ENCODE measurements around the gene CPB1. TPM values are rescaled to one million over a fixed set of nuclear protein-coding genes. Genes with fewer than 3 reads are reported as not detected.

CPB1 gene
- total RNA-seq, 4 donors from 2014 or later: 0.66 TPM; not detected in 3

- no peak overlapping the region for H3K27ac ChIP-seq
- H3K4me3 ChIP-seq: no peak overlapping the region
- H3K36me3 ChIP-seq: no peaks in the 10 kb centered on the region
- H3K4me1 ChIP-seq: no peaks in the 10 kb centered on the region
- no peak for TF ChIP-seq POLR2A (IDR thresholded peaks at IDR 0.05)
- TF ChIP-seq CTCF (IDR thresholded peaks at IDR 0.05): no peak
- no peak for DNase-seq
- H3K9me3 ChIP-seq: no peaks in the 10 kb centered on the region
- no peaks in the 10 kb centered on the region for H3K27me3 ChIP-seq
Measured at GRCh38 chr3:148840451-148840850, 12.8 kb downstream of the CPB1 start.

- H3K27ac ChIP-seq: no peak overlapping the region
- no peaks in the 10 kb centered on the region for H3K36me3 ChIP-seq
- DNase-seq: no peak
- no peaks in the 10 kb centered on the region for H3K9me3 ChIP-seq
- no peaks in the 10 kb centered on the region for H3K27me3 ChIP-seq
- TF ChIP-seq POLR2A (IDR thresholded peaks at IDR 0.05): no peak
- TF ChIP-seq CTCF (IDR thresholded peaks at IDR 0.05): no peak
- H3K4me3 ChIP-seq: no peak overlapping the region
- no peaks in the 10 kb centered on the region for H3K4me1 ChIP-seq
Measured at GRCh38 chr3:148845756-148846395, 18.3 kb downstream of the CPB1 start.

- Histone ChIP-seq H3K4me3 (no peak overlapping the region), H3K36me3 (no peaks in the 10 kb centered on the region), H3K27ac (no peak overlapping the region), H3K27me3 (no peaks in the 10 kb centered on the region), H3K4me1 (no peaks in the 10 kb centered on the region), H3K9me3 (no peaks in the 10 kb centered on the region)
- TF ChIP-seq CTCF (IDR thresholded peaks at IDR 0.05) (no peak), POLR2A (IDR thresholded peaks at IDR 0.05) (no peak)
- no peak for DNase-seq
Measured at GRCh38 chr3:148847351-148847750, 19.7 kb downstream of the CPB1 start.

DNA sequence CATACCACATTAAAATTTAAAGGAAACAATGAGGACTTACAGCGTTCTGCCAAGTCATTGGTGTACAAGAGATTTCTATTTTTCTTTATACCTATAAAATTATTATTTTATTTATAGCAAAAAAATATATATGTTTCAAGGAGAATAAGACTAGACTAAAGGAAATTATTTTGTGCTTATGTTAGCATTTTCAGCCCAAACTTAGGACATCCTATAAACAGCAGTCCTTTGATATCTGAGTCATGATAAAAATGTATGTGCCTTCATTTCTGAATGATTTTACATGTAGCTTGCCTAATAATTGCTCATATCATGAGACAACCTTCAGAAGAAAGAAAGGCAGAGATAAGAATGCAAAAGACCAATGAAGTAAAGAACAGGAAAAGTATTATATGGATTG, 20.8 kb downstream of the CPB1 start:
- Histone ChIP-seq H3K4me1 (no peaks in the 10 kb centered on the region), H3K4me3 (no peak overlapping the region), H3K27ac (no peak overlapping the region), H3K36me3 (no peaks in the 10 kb centered on the region), H3K9me3 (no peaks in the 10 kb centered on the region), H3K27me3 (no peaks in the 10 kb centered on the region)
- TF ChIP-seq POLR2A (IDR thresholded peaks at IDR 0.05) (no peak), CTCF (IDR thresholded peaks at IDR 0.05) (no peak)
- no peak for DNase-seq

DNA sequence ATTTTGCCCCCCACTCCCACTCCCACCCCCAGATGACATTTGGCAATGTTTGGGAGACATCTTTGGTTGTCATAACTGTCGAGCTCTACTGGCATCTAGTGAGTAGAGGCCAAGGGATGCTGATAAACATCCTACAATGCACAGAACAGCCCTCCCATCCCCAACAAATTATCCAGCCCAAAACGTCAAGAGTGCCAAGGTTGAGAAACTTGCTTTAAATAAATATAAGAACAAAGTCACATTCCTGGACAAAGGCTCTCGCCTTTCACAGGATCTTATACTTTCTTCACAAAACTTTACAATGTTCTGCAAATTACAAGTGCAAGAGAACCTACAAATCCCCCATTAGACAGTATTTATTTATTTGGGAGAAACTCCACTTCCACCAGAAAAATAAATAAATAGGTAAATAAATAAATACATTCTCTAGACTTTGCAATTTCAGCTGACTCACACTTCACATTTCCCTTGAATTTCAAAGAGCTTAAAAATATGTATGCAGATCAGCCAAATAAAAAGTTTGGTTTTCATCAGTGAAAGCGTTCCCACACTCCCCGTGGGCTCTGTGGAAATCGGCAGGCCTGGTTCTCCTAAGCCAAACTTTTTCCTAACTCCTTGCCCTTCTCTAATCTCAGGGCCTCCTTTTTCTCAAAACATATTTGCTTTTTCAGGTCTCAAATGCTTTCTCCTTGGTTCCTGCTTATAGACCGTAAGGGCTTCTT, 24.8 kb downstream of the CPB1 start:
- H3K36me3 ChIP-seq: no peaks in the 10 kb centered on the region
- TF ChIP-seq POLR2A (IDR thresholded peaks at IDR 0.05) (no peak), CTCF (IDR thresholded peaks at IDR 0.05) (no peak)
- no peak overlapping the region for H3K4me3 ChIP-seq
- no peak overlapping the region for H3K27ac ChIP-seq
- DNase-seq: no peak
- no peaks in the 10 kb centered on the region for H3K9me3 ChIP-seq
- H3K27me3 ChIP-seq: no peaks in the 10 kb centered on the region
- no peaks in the 10 kb centered on the region for H3K4me1 ChIP-seq

All from Peyer's patch (tissue), 4 donors.